ENCODE measurements around the gene TCP11. TPM values are rescaled to one million over a fixed set of nuclear protein-coding genes. Genes with fewer than 3 reads are reported as not detected.

Gene TCP11
- total and polyA plus RNA-seq, 2 experiments from 2014 or later: 0.27 to 0.54 TPM

- no peak overlapping the region for H3K27ac ChIP-seq
- H3K4me1 ChIP-seq (ENCODE audit: low read depth): no peaks in the 10 kb centered on the region
- no peaks in the 10 kb centered on the region for H3K36me3 ChIP-seq
- no peak for DNase-seq (ENCODE audit: low read depth in 1 of 2, low spot score in 1 of 2)
- H3K27me3 ChIP-seq: no peaks in the 10 kb centered on the region
- H3K4me3 ChIP-seq: no peak overlapping the region
- TF ChIP-seq, protein P1, sequence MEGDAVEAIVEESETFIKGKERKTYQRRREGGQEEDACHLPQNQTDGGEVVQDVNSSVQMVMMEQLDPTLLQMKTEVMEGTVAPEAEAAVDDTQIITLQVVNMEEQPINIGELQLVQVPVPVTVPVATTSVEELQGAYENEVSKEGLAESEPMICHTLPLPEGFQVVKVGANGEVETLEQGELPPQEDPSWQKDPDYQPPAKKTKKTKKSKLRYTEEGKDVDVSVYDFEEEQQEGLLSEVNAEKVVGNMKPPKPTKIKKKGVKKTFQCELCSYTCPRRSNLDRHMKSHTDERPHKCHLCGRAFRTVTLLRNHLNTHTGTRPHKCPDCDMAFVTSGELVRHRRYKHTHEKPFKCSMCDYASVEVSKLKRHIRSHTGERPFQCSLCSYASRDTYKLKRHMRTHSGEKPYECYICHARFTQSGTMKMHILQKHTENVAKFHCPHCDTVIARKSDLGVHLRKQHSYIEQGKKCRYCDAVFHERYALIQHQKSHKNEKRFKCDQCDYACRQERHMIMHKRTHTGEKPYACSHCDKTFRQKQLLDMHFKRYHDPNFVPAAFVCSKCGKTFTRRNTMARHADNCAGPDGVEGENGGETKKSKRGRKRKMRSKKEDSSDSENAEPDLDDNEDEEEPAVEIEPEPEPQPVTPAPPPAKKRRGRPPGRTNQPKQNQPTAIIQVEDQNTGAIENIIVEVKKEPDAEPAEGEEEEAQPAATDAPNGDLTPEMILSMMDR (IDR thresholded peaks at IDR 0.05; ENCODE audit: low read depth, low read length): no peak
- no peaks in the 10 kb centered on the region for H3K9me3 ChIP-seq (ENCODE audit: low read depth)
These were observed 61.7 kb downstream of the TCP11 start for GRCh38 chr6:35079311-35080000.

DNA sequence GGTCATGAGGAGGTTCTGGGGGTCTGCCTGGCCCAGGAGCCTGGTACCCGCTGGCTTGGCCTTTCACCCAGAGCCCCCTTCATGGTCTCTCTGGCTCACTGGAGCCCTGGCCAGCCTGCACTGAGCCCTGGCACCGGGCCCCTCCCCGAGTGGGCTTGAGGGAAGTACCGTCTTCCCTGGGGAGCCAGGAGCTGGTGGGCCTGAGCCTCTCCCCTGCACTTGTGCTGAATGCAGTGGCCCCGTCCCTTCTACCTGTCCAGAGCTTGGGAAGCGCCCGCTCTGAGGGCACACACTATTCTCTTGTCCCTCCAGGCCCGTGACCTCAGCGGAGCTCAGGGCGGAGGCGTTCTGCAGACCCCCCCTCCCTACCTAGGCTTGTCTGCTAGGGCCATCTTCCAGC lies 62.2 kb downstream of the TCP11 start:
- Histone ChIP-seq H3K27me3 (no peaks in the 10 kb centered on the region), H3K9me3 (ENCODE audit: low read depth) (no peaks in the 10 kb centered on the region), H3K27ac (no peak overlapping the region), H3K36me3 (no peaks in the 10 kb centered on the region), H3K4me3 (no peak overlapping the region), H3K4me1 (ENCODE audit: low read depth) (no peaks in the 10 kb centered on the region)
- TF ChIP-seq, protein P1 (IDR thresholded peaks at IDR 0.05; ENCODE audit: low read depth, low read length): no peak
- DNase-seq (ENCODE audit: low read depth in 1 of 2, low spot score in 1 of 2): no peak

GRCh38 chr6:35078226-35078850 lies 62.8 kb downstream of the TCP11 start:
- H3K9me3 ChIP-seq (ENCODE audit: low read depth): no peaks in the 10 kb centered on the region
- H3K4me3 ChIP-seq: no peak overlapping the region
- no peaks in the 10 kb centered on the region for H3K4me1 ChIP-seq (ENCODE audit: low read depth)
- DNase-seq (ENCODE audit: low read depth in 1 of 2, low spot score in 1 of 2): no peak
- TF ChIP-seq, protein P1 (IDR thresholded peaks at IDR 0.05; ENCODE audit: low read depth, low read length): no peak
- H3K27me3 ChIP-seq: no peaks in the 10 kb centered on the region
- H3K36me3 ChIP-seq: no peaks in the 10 kb centered on the region
- no peak overlapping the region for H3K27ac ChIP-seq

- TF ChIP-seq, protein P1 (IDR thresholded peaks at IDR 0.05; ENCODE audit: low read depth, low read length): no peak
- H3K27ac ChIP-seq: no peak overlapping the region
- H3K36me3 ChIP-seq: no peaks in the 10 kb centered on the region
- H3K4me3 ChIP-seq: no peak overlapping the region
- no peaks in the 10 kb centered on the region for H3K4me1 ChIP-seq (ENCODE audit: low read depth)
- H3K27me3 ChIP-seq: no peaks in the 10 kb centered on the region
- DNase-seq (ENCODE audit: low read depth in 1 of 2, low spot score in 1 of 2): no peak
- no peaks in the 10 kb centered on the region for H3K9me3 ChIP-seq (ENCODE audit: low read depth)
These were observed 63.4 kb downstream of the TCP11 start for GRCh38 chr6:35077713-35078105.

DNA sequence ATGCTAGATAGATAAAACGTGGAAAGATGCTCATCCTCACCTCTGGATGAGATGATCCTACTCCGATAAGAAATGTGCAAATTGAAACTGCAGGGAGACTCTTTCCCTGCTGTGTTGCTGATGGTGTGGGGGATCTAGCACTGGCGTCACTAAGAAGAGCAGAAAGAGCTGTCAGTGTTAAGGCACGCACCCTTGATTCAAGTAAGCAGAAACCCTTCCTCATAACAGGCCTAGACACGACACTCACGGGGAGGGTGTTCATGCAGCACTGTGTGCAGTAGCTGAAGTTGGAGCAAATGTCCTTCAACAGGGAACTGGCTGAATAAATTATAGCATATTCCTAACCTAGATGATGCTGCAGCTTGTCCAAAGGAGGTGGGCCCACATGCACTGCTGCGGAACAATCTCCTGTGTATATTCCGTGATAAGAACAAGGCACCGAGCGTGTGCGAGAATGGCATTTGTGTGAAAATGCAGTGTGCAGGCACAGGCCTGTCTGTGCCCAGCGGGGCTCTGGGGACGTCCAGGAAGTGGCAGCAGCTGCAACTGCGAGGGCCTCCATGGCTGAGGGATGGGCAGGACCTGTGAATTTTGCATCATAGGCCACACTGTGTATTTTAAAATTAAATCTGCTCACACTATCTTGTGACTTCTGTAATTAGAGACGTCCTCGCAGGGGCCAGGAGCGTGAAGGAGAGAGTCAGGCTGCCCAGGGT lies 64.0 kb downstream of the TCP11 start:
- TF ChIP-seq, protein P1 (IDR thresholded peaks at IDR 0.05; ENCODE audit: low read depth, low read length): no peak
- H3K36me3 ChIP-seq: no peaks in the 10 kb centered on the region
- no peak overlapping the region for H3K27ac ChIP-seq
- H3K9me3 ChIP-seq (ENCODE audit: low read depth): no peaks in the 10 kb centered on the region
- no peaks in the 10 kb centered on the region for H3K4me1 ChIP-seq (ENCODE audit: low read depth)
- H3K4me3 ChIP-seq: no peak overlapping the region
- no peaks in the 10 kb centered on the region for H3K27me3 ChIP-seq
- DNase-seq (ENCODE audit: low read depth in 1 of 2, low spot score in 1 of 2): no peak

All from cardiac muscle cell (in vitro differentiated cells and primary cell).